ENCODE measurements around the gene BOK.

- no peak for TF ChIP-seq CTCF (IDR thresholded peaks at IDR 0.05; ENCODE audit: extremely low read depth in 1 of 2, insufficient read depth in 1 of 2, low read depth in 1 of 2, low read length in 2 of 2)
- no peak for TF ChIP-seq POLR2AphosphoS5 (IDR thresholded peaks at IDR 0.05; ENCODE audit: insufficient read depth, low read depth, low read length)
Measured at GRCh38 chr2:241618829-241619228, 60.3 kb downstream of the BOK start.
